Fibroblast of pulmonary artery (primary cell): ENCODE measurements around the gene NTRK1.

Source experiments
- DNase-seq: peaks from one replicate; pipeline ENCODE4 v3.0.0-alpha.2; 2010; ENCODE audit warnings: low read depth
- H3K4me3 ChIP-seq: replicated peaks from 2 replicates; pipeline ENCODE4 v1.5.1; 2011; ENCODE audit warnings: low read depth, mild to moderate bottlenecking, control low read depth, low read length, moderate library complexity
- CTCF ChIP-seq: IDR thresholded peaks from 2 replicates; pipeline ENCODE4 v1.5.1; 2011; ENCODE audit warnings: mild to moderate bottlenecking, control low read depth, low read length, inconsistent platforms; ENCODE audit errors: missing control alignments

NTRK1 gene

DNA sequence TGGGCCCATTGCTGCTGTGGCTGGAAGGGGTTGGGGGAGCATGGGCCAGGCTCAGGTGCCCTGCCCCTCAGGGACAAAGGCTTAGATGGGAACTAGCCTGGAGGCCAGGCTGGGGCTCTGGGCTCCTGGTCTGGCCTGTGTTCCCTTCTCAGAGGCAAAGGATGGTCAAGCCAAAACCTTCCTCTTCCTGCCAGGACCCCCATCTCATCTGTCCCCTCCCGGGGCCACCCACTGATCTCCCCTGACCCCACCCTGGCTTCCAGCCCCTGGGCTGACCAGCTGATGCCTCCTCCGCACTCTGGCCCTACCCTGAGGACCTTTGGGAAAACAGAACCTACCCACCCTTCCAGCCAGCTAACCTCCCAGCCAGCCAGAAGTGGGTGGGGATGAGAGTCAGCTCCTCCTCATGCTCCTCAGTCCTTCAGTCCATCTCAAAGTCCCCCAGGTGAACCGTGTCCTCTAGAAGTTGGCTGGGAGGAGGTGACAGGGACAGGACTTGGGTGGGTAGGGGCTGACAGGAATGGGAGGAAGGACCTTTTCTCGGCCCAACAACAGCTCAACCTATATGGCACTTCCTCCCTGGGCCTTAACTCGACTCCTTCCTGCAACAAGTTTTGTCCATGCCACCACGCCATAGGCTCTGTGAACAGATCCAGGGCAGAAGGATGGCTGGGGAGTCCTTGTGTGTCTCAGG is 40.4 kb downstream of the NTRK1 start:
- TF ChIP-seq CTCF, result no peak
- DNase-seq, result no peak
- H3K4me3 ChIP-seq, result no peak overlapping the region

GRCh38 chr1:156901590-156901900 is 40.9 kb downstream of the NTRK1 start:
- DNase-seq, result no peak
- no peak for TF ChIP-seq CTCF

GRCh38 chr1:156901966-156902915 is 41.6 kb downstream of the NTRK1 start:
- DNase-seq, result no peak
- no peak for TF ChIP-seq CTCF
- no peak overlapping the region for H3K4me3 ChIP-seq

More at GRCh38 chr1:156901590-156901900, 40.9 kb downstream of the NTRK1 start:
- H3K4me3 ChIP-seq, result no peak overlapping the region

DNA sequence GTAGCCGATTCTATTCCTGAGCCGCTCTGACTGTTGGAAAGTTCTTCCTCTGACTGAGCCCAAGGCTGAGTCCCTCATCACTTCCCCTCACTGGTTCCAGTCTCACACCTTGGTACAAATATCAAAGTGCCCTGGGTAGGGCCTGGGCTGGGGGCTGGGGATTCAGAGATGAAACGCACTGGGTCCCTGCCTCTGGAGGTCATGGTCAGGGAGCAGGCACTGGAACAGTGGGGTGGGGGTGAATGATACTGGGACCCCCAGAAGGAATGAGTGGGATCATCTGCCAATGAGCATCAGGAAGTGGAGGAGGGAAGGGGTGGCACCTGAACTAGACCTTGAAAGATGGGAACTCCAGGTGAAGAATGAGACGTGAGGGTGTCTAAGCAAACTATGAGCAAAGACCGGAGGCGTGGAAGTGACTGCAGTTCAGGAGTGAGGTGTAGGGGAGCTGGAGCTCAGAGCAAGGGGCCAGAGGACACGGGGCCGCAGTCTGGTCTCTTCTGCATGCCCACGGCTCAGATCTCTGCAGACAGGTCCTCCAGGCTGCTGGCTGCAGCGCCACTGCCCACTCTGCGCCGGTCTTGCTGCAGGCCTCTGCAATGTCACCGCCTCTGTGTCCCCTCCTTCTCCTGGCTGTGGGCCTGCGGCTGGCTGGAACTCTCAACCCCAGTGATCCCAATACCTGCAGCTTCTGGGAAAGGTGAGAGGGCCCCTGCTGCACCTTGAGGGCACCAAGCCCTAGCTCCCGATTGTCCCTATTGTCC is 42.8 kb downstream of the NTRK1 start:
- TF ChIP-seq CTCF, result no peak
- no peak overlapping the region for H3K4me3 ChIP-seq
- DNase-seq, result no peak

DNA sequence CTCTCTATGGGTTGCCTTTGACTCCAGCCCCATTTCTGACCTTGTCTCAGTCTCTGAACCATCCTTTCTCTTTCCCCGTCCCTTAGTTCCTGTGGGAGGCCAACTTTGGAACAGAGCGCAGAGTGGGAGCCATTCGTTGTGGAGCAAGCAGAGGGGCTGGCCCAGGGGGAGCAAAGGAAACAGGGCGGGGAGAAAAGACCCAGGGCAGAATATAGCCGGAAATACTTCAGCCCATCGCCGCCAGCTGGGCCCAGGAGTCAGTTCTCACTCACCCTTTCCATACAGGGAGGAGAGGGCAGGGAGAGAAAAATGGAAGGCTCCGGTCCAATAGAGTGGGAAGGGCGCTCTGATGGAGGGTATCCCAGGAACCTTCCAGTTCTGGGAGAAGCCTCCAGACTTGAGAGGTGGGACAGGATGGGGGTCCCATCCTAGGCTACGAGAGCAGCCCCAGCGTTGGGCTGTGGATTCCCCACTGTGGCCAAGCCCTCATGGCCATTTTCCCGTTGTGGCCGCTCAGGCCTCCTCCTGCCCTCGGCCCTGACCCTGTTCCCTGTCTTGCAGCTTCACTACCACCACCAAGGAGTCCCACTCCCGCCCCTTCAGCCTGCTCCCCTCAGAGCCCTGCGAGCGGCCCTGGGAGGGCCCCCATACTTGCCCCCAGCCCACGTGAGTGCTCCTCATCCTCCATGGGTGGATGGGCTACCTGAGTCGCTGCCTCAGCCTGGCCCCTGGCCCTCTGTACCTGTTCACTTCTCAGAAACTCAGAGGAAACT is 43.7 kb downstream of the NTRK1 start:
- H3K4me3 ChIP-seq, result no peak overlapping the region
- no peak for TF ChIP-seq CTCF
- DNase-seq, result no peak

- no peak overlapping the region for H3K4me3 ChIP-seq
- TF ChIP-seq CTCF, result no peak
- DNase-seq, result no peak
Observed at GRCh38 chr1:156905176-156905575, 44.5 kb downstream of the NTRK1 start.
